ENCODE data around the gene ZNF625.
A peak's percentile ranks its signal among the peaks of the same experiment; 100 is the strongest.

ZNF625 gene

GRCh38 chr19:12162882-12163806, 6.6 kb upstream of the ZNF625 start, which contains the start of gene ZNF136:
ZNF136 (plus strand) TSS chr19:12163096; CDS start chr19:12163204, 108 bp downstream.
- Histone ChIP-seq H3K27ac (peak within 1 kb of the TSS; percentile 87), H3K27me3 (no peaks in the 10 kb centered on the region), H3K9me3 (no peaks in the 10 kb centered on the region), H3K4me1 (ENCODE audit: control insufficient read depth in 1 of 2, insufficient read depth in 1 of 2, low read depth in 1 of 2, low read length in 1 of 2) (peaks cover 13 to 19% of the 10 kb centered on the region in 2 experiments), H3K36me3 (peaks cover 8% of the 10 kb centered on the region), H3K4me3 (ENCODE audit: low read depth in 1 of 2, low read length in 1 of 2) (peak within 1 kb of the TSS; percentile 63 to 88)
- TF ChIP-seq CTCF (IDR thresholded peaks at IDR 0.05): peak; percentile 25

DNA sequence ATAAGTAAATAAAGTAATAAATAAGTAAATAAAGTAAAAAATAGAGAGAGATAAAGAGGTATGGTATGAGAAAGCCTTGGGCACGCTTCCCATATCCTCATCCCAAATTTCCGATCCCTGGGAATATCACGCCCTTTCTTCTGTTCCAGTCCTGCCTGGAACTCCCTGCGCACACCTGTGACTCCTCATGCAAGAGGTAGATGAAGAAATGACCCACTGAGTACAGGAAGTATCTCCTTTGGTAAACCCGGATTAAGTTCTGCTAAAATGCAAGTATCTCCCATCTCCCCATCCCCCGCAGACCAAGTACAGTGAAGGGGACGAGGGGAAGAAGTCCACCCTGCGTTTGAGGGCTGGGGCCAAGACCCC, 6.0 kb upstream of the ZNF625 start:
- peak overlapping the region; percentile 63 to 88 for H3K4me3 ChIP-seq (ENCODE audit: low read depth in 1 of 2, low read length in 1 of 2)
- no peaks in the 10 kb centered on the region for H3K27me3 ChIP-seq
- H3K27ac ChIP-seq: peak overlapping the region; percentile 87
- no peaks in the 10 kb centered on the region for H3K9me3 ChIP-seq
- no peak for TF ChIP-seq CTCF (IDR thresholded peaks at IDR 0.05)
- H3K36me3 ChIP-seq: peaks cover 8% of the 10 kb centered on the region
- H3K4me1 ChIP-seq (ENCODE audit: control insufficient read depth in 1 of 2, insufficient read depth in 1 of 2, low read depth in 1 of 2, low read length in 1 of 2): peaks cover 13 to 19% of the 10 kb centered on the region in 2 experiments

DNA sequence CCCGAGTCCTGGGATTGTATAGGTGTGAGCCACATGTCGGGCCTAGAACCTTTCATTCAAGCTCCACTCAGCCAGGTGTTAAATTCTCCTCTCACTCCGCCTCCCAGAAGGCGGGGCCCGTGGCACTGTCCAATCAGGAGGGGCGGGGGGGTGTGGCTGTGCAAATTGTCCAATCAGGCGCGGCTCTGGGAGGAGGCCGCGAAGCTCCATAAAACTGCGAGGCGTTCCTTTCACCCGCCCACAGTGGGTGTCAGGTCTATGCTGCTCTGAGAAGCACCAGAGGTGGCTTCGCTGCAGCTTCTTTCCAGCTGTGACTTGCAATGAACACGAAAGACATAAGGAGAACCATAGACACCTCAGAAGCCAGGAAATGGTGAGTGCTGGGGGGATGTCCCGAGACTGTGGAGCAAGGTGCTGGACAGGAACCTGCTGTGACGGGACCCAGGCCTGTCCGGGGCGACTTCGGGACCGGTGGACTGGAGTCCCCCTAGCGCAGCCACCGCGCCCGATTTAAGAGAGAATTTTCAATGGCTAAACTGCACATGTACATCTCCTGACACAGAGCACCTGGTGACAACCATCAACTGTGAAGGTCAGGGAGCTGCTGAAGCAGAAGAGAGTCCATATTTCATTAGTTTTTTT, 3.4 kb upstream of the ZNF625 start:
- H3K4me1 ChIP-seq (ENCODE audit: control insufficient read depth in 1 of 2, insufficient read depth in 1 of 2, low read depth in 1 of 2, low read length in 1 of 2): peaks cover 30 to 35% of the 10 kb centered on the region in 2 experiments
- H3K4me3 ChIP-seq (ENCODE audit: low read depth in 1 of 2, low read length in 1 of 2): no peak overlapping the region
- no peak for TF ChIP-seq CTCF (IDR thresholded peaks at IDR 0.05)
- H3K27me3 ChIP-seq: peaks cover 22% of the 10 kb centered on the region
- peaks cover 5% of the 10 kb centered on the region for H3K36me3 ChIP-seq
- H3K9me3 ChIP-seq: no peaks in the 10 kb centered on the region
- H3K27ac ChIP-seq: no peak overlapping the region

GRCh38 chr19:12155324-12155860, 1.1 kb downstream of the ZNF625 start:
- H3K4me3 ChIP-seq (ENCODE audit: low read depth in 1 of 2, low read length in 1 of 2): peak overlapping the region in 1 of 2 experiments; percentile 59
- no peak overlapping the region for H3K27ac ChIP-seq
- no peaks in the 10 kb centered on the region for H3K9me3 ChIP-seq
- TF ChIP-seq CTCF (IDR thresholded peaks at IDR 0.05): no peak
- H3K27me3 ChIP-seq: peaks cover 25% of the 10 kb centered on the region
- peaks cover 17% of the 10 kb centered on the region in 2 experiments for H3K4me1 ChIP-seq (ENCODE audit: control insufficient read depth in 1 of 2, insufficient read depth in 1 of 2, low read depth in 1 of 2, low read length in 1 of 2)
- H3K36me3 ChIP-seq: no peaks in the 10 kb centered on the region

DNA sequence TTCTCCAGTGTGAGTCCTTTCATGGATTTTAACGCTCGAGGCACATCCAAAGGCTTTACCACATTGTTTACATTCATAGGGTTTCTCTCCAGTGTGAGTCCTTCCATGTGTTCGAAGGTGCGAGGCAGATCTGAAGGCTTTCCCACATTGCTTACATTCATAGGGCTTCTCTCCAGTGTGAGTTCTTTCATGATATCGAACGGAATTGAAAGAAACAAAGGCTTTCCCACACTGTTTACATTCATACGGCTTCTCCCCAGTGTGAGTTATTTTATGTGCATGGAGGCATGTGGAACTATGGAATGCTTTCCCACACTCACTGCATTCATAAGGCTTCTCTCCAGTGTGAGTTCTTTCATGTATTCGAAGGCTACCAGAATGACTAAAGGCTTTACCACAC, 11.2 kb downstream of the ZNF625 start:
- Histone ChIP-seq H3K27ac (no peak overlapping the region), H3K9me3 (peaks cover 23% of the 10 kb centered on the region), H3K4me1 (ENCODE audit: control insufficient read depth in 1 of 2, insufficient read depth in 1 of 2, low read depth in 1 of 2, low read length in 1 of 2) (peaks cover 11 to 12% of the 10 kb centered on the region in 2 experiments), H3K4me3 (ENCODE audit: low read depth in 1 of 2, low read length in 1 of 2) (no peak overlapping the region), H3K27me3 (no peaks in the 10 kb centered on the region), H3K36me3 (no peaks in the 10 kb centered on the region)
- no peak for TF ChIP-seq CTCF (IDR thresholded peaks at IDR 0.05)
